B cell (primary cell): ENCODE data around the gene ZBTB46.

Experiments used
- EZH2 ChIP-seq: IDR thresholded peaks from 2 replicates; pipeline ENCODE4 v1.6.1; 2012; ENCODE audit warnings: borderline replicate concordance, low read depth, mild to moderate bottlenecking, moderate library complexity, low read length; ENCODE audit not compliant: insufficient read depth, poor library complexity, severe bottlenecking
- TF ChIP-seq, protein P1 (sequence below): fragments of 200-600 bp; IDR thresholded peaks from one replicate; pipeline ENCODE4 v1.8.0; 2022; ENCODE audit warnings: antibody characterized with exemption, mild to moderate bottlenecking

DNA sequence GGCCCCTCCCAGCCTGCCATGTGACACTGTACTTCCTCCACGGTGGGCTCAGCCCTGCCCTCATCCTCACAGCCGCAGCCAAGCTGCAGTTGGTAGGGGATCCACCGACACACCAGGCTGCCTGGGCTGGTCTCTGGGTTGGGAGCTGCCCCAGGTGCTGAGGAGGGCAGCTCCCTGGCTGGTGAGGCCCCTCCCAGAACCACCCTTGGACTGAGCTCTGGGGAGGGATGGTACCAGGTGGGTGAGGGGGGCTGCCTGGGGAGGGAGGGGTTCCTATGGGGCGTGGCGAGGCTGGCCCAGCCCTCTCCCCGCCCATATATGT, 134.8 kb downstream of the ZBTB46 start:
- TF ChIP-seq, protein P1, sequence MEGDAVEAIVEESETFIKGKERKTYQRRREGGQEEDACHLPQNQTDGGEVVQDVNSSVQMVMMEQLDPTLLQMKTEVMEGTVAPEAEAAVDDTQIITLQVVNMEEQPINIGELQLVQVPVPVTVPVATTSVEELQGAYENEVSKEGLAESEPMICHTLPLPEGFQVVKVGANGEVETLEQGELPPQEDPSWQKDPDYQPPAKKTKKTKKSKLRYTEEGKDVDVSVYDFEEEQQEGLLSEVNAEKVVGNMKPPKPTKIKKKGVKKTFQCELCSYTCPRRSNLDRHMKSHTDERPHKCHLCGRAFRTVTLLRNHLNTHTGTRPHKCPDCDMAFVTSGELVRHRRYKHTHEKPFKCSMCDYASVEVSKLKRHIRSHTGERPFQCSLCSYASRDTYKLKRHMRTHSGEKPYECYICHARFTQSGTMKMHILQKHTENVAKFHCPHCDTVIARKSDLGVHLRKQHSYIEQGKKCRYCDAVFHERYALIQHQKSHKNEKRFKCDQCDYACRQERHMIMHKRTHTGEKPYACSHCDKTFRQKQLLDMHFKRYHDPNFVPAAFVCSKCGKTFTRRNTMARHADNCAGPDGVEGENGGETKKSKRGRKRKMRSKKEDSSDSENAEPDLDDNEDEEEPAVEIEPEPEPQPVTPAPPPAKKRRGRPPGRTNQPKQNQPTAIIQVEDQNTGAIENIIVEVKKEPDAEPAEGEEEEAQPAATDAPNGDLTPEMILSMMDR, result no peak
- no peak for TF ChIP-seq EZH2
